ENCODE measurements around the gene GJE1. TPM values are rescaled to one million over a fixed set of nuclear protein-coding genes. Genes with fewer than 3 reads are reported as not detected.

Gene GJE1
- total RNA-seq, 1 donor from 2014 or later: not detected

- Histone ChIP-seq H3K27ac (ENCODE audit: low read depth, low read length) (no peak overlapping the region), H3K4me2 (ENCODE audit: low read length) (no peak overlapping the region), H3K9ac (ENCODE audit: low read length) (no peak overlapping the region), H3K79me2 (ENCODE audit: insufficient read depth, low read length) (peaks cover 84% of the 10 kb centered on the region), H3K36me3 (ENCODE audit: insufficient read depth, low read length) (peaks cover 2% of the 10 kb centered on the region), H3K4me1 (ENCODE audit: insufficient read depth, low read length) (no peaks in the 10 kb centered on the region), H3K27me3 (ENCODE audit: insufficient read depth, low read length) (no peaks in the 10 kb centered on the region), H3K9me3 (ENCODE audit: insufficient read depth, low read depth, low read length) (no peaks in the 10 kb centered on the region), H3K4me3 (ENCODE audit: insufficient read depth, low read depth, low read length) (no peak overlapping the region), H2AFZ (ENCODE audit: low read depth, low read length) (no peak overlapping the region), H4K20me1 (ENCODE audit: insufficient read depth, low read length) (peaks cover 30% of the 10 kb centered on the region)
- peaks cover 9% of the 10 kb centered on the region for H3K36me3 Mint-ChIP-seq (ENCODE audit: low read depth, unreplicated experiment)
- peaks cover 9% of the 10 kb centered on the region for H3K4me1 Mint-ChIP-seq (ENCODE audit: low read depth, unreplicated experiment)
- no peaks in the 10 kb centered on the region for H3K27me3 Mint-ChIP-seq (ENCODE audit: low read depth, unreplicated experiment)
- H3K4me3 Mint-ChIP-seq (ENCODE audit: unreplicated experiment): no peak overlapping the region
- DNase-seq (ENCODE audit: low read depth) (no peak), FAIRE-seq (no peak)
- no peak overlapping the region for H3K27ac Mint-ChIP-seq (ENCODE audit: unreplicated experiment)
- no peak for TF ChIP-seq EZH2 (IDR thresholded peaks at IDR 0.05; ENCODE audit: insufficient read depth, low read length)
- TF ChIP-seq, protein P1, sequence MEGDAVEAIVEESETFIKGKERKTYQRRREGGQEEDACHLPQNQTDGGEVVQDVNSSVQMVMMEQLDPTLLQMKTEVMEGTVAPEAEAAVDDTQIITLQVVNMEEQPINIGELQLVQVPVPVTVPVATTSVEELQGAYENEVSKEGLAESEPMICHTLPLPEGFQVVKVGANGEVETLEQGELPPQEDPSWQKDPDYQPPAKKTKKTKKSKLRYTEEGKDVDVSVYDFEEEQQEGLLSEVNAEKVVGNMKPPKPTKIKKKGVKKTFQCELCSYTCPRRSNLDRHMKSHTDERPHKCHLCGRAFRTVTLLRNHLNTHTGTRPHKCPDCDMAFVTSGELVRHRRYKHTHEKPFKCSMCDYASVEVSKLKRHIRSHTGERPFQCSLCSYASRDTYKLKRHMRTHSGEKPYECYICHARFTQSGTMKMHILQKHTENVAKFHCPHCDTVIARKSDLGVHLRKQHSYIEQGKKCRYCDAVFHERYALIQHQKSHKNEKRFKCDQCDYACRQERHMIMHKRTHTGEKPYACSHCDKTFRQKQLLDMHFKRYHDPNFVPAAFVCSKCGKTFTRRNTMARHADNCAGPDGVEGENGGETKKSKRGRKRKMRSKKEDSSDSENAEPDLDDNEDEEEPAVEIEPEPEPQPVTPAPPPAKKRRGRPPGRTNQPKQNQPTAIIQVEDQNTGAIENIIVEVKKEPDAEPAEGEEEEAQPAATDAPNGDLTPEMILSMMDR (IDR thresholded peaks at IDR 0.05; ENCODE audit: insufficient read depth, low read depth, low read length): no peak
- H3K9me3 Mint-ChIP-seq (ENCODE audit: unreplicated experiment): no peaks in the 10 kb centered on the region
Observed at GRCh38 chr6:142162780-142163179, 30.1 kb downstream of the GJE1 start.

DNA sequence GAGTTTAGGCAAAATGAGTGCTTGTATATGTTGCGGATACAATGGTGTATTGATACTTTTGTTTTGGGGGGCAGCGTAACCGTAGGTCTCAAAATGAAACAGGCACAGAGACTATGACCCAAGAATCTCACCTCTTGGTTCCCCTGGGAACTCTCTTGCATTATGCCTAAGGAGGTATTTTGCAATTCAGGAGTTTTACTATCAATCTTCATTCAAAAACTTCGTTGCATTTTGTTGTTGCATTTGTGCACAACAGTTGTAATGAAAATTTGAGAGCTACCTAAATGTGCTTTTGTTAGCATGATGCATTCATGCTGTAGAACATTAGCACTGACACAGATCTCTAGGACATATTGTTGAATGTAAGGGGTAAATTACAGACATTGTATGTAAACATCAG is 32.5 kb downstream of the GJE1 start:
- Mint-ChIP-seq H3K4me1 (ENCODE audit: low read depth, unreplicated experiment) (peaks cover 9% of the 10 kb centered on the region), H3K9me3 (ENCODE audit: unreplicated experiment) (no peaks in the 10 kb centered on the region), H3K27ac (ENCODE audit: unreplicated experiment) (no peak overlapping the region), H3K36me3 (ENCODE audit: low read depth, unreplicated experiment) (peaks cover 4% of the 10 kb centered on the region), H3K4me3 (ENCODE audit: unreplicated experiment) (no peak overlapping the region), H3K27me3 (ENCODE audit: low read depth, unreplicated experiment) (no peaks in the 10 kb centered on the region)
- Histone ChIP-seq H3K79me2 (ENCODE audit: insufficient read depth, low read length) (peaks cover 62% of the 10 kb centered on the region), H3K9ac (ENCODE audit: low read length) (no peak overlapping the region), H3K4me1 (ENCODE audit: insufficient read depth, low read length) (no peaks in the 10 kb centered on the region), H3K4me2 (ENCODE audit: low read length) (no peak overlapping the region), H3K27me3 (ENCODE audit: insufficient read depth, low read length) (no peaks in the 10 kb centered on the region), H3K27ac (ENCODE audit: low read depth, low read length) (no peak overlapping the region), H3K36me3 (ENCODE audit: insufficient read depth, low read length) (peaks cover 8% of the 10 kb centered on the region), H3K4me3 (ENCODE audit: insufficient read depth, low read depth, low read length) (no peak overlapping the region), H2AFZ (ENCODE audit: low read depth, low read length) (no peak overlapping the region), H3K9me3 (ENCODE audit: insufficient read depth, low read depth, low read length) (no peaks in the 10 kb centered on the region), H4K20me1 (ENCODE audit: insufficient read depth, low read length) (peaks cover 26% of the 10 kb centered on the region)
- no peak for TF ChIP-seq EZH2 (IDR thresholded peaks at IDR 0.05; ENCODE audit: insufficient read depth, low read length)
- TF ChIP-seq, protein P1 (IDR thresholded peaks at IDR 0.05; ENCODE audit: insufficient read depth, low read depth, low read length): no peak
- no peak for DNase-seq (ENCODE audit: low read depth)
- FAIRE-seq: peak; percentile 62

GRCh38 chr6:142167071-142167470 is 34.3 kb downstream of the GJE1 start:
- H3K4me1 Mint-ChIP-seq (ENCODE audit: low read depth, unreplicated experiment): peaks cover 6% of the 10 kb centered on the region
- FAIRE-seq: no peak
- H3K27me3 ChIP-seq (ENCODE audit: insufficient read depth, low read length): no peaks in the 10 kb centered on the region
- H3K4me3 ChIP-seq (ENCODE audit: insufficient read depth, low read depth, low read length): no peak overlapping the region
- no peak overlapping the region for H3K27ac ChIP-seq (ENCODE audit: low read depth, low read length)
- peaks cover 12% of the 10 kb centered on the region for H3K36me3 ChIP-seq (ENCODE audit: insufficient read depth, low read length)
- no peaks in the 10 kb centered on the region for H3K9me3 ChIP-seq (ENCODE audit: insufficient read depth, low read depth, low read length)
- H3K27ac Mint-ChIP-seq (ENCODE audit: unreplicated experiment): no peak overlapping the region
- peaks cover 19% of the 10 kb centered on the region for H4K20me1 ChIP-seq (ENCODE audit: insufficient read depth, low read length)
- no peaks in the 10 kb centered on the region for H3K4me1 ChIP-seq (ENCODE audit: insufficient read depth, low read length)
- TF ChIP-seq, protein P1 (IDR thresholded peaks at IDR 0.05; ENCODE audit: insufficient read depth, low read depth, low read length): no peak
- TF ChIP-seq EZH2 (IDR thresholded peaks at IDR 0.05; ENCODE audit: insufficient read depth, low read length): no peak
- peaks cover 4% of the 10 kb centered on the region for H3K36me3 Mint-ChIP-seq (ENCODE audit: low read depth, unreplicated experiment)
- H3K9me3 Mint-ChIP-seq (ENCODE audit: unreplicated experiment): no peaks in the 10 kb centered on the region
- H3K4me3 Mint-ChIP-seq (ENCODE audit: unreplicated experiment): no peak overlapping the region
- DNase-seq (ENCODE audit: low read depth): no peak
- no peak overlapping the region for H3K4me2 ChIP-seq (ENCODE audit: low read length)
- H2AFZ ChIP-seq (ENCODE audit: low read depth, low read length): no peak overlapping the region
- H3K79me2 ChIP-seq (ENCODE audit: insufficient read depth, low read length): peaks cover 43% of the 10 kb centered on the region
- H3K27me3 Mint-ChIP-seq (ENCODE audit: low read depth, unreplicated experiment): no peaks in the 10 kb centered on the region
- no peak overlapping the region for H3K9ac ChIP-seq (ENCODE audit: low read length)
